TTC549 (cell line): ENCODE data around the gene DMD.

Source experiments
- FAIRE-seq: peaks from 2 replicates; lab custom pipeline; 2012; peaks lifted over from hg19 to GRCh38; lab: Jason Lieb, UNC

Gene DMD

DNA sequence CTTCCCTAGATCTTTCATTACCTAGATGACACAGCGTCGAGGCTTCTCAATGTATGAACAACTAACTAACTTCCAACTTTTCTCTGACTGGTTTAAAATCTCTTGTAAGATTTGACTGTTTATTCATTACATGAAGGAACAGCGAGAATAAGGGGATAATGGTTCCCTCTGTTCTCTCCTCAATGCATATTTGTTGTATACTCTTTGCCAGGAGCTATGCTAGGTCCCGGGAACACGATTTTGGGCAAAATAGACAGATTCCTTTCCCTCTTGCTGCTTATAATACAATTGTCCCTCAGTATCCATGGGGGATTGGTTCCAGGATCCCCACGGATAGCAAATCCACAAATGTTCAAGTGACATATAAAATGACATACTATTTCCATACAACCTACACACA, 1020.0 kb downstream of the DMD start:
- no peak for FAIRE-seq

DNA sequence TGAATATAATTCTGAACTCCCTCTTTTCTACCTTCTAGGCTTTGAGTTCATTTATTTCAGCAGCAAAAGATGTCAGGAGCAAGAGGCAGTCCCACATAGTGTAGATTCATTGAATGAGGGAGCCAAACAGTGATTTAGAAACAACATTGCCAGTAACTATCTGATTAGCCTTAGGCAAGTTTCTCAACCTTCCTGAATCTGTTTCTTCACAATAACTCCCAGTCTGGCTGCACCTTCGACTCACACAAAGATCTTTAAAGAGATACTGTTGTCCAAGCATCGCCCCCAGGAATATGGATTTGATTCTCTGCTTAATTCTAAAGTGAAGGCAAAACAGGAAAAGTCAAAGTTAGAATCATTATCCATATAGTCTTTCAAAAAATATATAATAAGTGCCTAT, 1026.2 kb downstream of the DMD start:
- FAIRE-seq: no peak

GRCh38 chrX:32183066-32183465, 1028.3 kb downstream of the DMD start:
- FAIRE-seq: no peak

DNA sequence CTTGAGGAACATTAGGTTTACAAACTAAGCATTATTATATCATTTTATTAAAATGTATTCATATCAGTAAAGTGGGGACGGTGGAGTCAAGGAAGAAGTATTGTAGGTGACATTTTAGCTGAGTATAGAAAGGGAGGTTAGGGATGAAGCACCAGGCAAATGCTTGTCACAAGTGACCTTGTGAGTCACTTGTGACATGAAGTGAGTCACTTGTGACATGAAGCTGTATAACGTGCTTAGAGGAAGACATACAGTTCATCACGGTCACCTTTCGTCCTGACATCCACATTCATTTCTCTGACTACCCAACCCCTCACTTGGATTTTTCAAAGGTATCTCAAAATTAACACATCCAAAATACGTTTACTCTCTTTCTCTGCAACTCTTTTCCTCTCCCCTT, 1034.8 kb downstream of the DMD start:
- no peak for FAIRE-seq

GRCh38 chrX:32170481-32170880, 1040.9 kb downstream of the DMD start:
- no peak for FAIRE-seq

DNA sequence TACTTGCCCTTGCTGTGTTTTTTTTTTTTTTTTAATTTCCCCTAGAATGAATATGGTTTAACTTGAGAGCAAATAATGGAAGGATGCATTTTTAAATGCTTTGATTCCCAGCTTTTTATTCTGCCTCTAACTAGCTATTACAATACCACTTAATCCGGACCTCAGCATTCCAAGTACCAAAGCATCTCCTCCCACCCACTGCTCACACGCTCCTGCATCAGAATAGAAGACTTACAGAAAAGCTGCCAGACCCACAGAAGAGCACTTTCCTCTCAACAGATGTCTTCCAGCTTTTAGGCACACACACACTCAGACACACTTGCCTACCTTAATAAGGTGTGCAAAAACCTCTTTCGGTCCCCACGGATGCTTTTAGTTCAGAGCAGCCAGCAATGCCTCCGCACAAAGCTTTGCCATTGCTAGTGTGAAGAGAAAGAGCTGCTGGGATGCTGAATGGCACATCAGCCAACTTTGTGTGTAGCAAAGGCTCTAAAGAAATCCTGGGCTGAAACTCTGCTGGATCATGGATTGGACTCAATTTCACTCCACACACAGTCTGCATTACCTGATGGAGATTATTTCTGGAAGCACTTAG, 1056.2 kb downstream of the DMD start:
- FAIRE-seq: no peak

- no peak for FAIRE-seq
Measured at GRCh38 chrX:32153585-32153984, 1057.8 kb downstream of the DMD start.

- no peak for FAIRE-seq
Measured at GRCh38 chrX:32150141-32150540, 1061.2 kb downstream of the DMD start.

DNA sequence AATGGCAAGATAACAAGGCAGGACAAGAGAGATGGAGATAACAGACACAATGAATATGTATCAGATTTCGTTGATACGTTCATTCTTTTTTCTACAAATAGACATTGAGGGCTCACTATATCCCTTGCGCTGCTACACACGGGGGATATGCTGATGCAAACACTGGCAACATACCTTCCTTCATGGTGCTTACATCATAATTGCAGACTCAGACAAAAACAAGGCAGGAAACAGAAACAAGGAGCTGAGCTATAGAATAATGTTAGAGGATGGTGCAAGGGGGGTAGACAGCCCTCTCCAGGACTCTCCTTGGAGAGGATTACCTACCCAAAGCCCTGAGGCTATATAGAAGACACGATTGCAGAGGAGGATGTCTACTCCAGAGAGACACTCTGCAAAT, 1069.5 kb downstream of the DMD start:
- no peak for FAIRE-seq

DNA sequence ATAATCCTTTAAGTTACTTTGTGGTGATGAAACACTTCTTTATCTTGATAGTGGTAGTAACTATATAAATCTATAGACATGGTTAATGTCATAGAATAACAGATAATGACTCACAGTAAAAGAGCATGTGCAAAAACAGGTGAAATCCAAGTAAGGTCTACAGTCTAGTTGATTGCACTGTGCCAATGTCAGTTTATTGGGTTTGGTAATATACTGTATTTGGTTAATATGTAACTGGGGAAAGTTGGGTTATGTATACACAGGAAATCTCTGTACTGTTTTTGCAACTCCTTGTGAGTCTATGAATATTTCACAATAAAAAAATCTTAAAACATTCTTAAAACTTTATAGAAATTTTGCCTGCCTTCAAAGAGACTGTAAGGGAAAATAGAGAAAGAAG, 1071.9 kb downstream of the DMD start:
- no peak for FAIRE-seq

DNA sequence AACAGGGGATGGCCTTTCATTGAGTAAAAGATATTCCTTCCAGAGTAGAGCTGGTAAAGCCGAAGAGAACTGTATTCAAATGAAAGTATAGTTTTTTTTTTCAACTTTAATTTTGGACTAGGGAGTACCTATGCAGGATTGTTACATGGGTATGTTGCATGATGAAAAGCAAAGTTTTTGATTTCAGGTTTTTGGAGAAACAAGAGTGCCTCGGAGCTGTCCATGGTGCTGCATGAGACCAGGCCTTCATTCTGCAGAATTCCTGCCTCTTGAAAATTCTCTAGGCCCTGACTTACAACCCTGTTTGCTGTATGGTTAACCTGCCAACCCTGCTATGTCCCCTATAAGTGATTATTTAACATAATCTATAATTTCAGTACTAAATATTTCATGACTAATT, 1073.8 kb downstream of the DMD start:
- FAIRE-seq: no peak

DNA sequence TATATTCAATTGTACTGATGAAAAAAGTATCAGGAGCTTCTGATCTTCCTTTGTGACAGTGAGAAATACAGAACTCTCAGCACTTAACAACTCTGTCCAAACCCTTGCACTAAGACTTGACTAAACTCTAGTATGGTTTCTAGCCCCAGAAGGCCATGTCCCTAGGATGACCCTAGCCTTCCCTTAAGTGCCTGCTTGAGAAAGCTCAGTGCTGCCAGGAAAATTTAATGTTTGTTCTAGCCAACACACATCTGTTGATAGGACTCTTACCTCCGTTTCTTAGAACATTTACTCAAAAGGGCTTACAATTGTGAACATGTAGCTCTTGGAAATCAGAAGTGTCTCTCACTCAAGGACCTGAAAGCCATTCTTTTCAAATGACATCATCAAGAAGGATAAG, 1084.4 kb downstream of the DMD start:
- FAIRE-seq: no peak

DNA sequence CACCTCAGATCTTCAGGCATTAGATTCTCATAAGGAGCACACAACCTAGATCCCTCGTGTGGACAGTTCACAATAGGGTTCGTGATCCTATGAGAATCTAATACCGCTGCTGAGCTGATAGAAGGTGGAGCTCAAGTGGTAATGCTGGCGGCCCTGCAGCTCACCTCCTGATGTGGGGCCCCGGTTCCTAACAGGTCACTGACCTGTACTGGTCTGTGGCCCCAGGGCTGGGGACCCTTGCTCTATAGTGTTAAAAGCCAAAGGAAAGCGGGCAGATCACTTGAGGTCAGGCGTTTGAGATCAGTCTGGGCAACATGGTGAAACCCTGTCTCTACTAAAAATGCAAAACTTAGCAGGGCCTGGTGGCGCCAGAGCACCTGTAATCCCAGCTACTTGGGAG, 1092.5 kb downstream of the DMD start:
- no peak for FAIRE-seq

DNA sequence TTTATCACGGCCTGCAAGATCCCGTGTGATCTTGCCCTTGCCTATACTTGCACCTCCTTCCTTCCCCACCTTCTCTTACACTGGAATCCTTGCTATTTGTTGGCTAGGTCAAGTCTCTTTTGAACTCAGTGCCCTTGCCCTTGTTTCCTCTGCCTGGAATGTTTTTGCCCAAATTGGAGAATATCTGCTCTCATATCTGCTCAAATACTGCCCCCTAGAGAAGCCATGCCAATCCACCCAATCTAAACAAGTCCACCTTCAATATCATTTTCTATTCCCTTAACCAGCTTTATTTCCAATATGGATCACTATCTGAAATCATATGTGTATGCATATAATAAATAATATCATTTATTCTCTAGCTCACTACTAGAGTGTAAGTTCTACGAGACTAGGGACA, 1095.3 kb downstream of the DMD start:
- no peak for FAIRE-seq

DNA sequence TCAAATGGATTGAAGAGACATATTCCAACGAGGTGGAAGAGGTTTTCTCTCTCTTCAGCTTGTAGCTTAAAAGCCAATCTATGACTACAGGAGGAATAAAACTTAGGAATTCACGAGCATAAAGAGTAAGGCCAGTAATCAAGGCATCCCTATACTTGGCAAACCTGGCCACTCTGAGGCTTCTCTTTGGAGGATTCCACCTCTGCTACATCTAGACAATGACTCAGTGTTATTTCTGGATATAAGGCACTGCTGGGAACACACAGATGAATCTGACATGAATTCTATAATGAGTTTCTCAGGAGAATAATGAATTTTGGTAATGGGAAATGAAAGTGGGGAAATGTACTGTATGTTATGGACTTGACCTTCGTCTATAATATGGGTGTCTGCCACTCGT, 1123.7 kb downstream of the DMD start:
- FAIRE-seq: no peak

DNA sequence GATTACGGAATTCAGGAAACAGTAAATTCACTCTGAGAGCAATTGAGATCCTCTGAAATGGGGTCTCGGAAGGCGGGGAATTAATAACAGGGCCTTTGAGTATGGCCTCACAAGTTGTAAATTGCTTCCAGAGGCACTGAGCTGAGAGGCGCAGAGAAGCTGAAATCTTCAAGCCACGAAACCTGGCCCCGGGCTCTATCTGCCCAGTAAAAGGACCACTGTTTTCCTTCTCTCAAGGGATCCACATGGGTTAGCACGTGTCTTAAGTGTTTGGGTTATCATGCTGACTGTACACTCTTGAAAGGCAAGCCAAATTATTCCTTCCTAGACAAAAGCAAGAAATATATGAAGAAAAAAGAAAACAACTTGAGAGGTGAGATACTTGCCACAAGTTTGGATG, 1126.6 kb downstream of the DMD start:
- no peak for FAIRE-seq

DNA sequence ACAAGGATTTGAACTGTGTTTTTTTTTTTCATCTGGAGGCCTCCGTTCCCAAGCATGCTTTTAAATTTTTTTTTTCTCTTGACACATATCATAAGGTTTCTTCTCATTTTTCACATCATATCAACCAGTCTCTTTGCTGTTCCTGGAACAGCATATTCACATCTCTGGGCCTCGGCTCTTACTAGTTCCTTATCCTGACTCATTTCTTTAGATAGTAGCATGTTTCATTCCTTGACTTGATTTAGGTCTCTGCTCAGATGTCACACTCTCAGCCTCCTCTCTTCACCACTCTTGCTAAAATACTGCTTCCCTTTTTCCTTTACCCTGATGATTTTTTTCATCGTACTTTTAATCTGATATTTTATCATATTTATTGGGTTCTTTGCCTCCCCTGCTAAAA, 1163.1 kb downstream of the DMD start:
- no peak for FAIRE-seq

GRCh38 chrX:32045149-32045548, 1166.2 kb downstream of the DMD start:
- no peak for FAIRE-seq

- FAIRE-seq: no peak
Measured at GRCh38 chrX:32041181-32041580, 1170.2 kb downstream of the DMD start.

GRCh38 chrX:32026772-32027171, 1184.6 kb downstream of the DMD start:
- FAIRE-seq: no peak

- no peak for FAIRE-seq
Measured at GRCh38 chrX:32024072-32024471, 1187.3 kb downstream of the DMD start.

GRCh38 chrX:32016195-32016594, 1195.2 kb downstream of the DMD start:
- FAIRE-seq: no peak

- FAIRE-seq: no peak
Measured at GRCh38 chrX:32010948-32011347, 1200.4 kb downstream of the DMD start.

DNA sequence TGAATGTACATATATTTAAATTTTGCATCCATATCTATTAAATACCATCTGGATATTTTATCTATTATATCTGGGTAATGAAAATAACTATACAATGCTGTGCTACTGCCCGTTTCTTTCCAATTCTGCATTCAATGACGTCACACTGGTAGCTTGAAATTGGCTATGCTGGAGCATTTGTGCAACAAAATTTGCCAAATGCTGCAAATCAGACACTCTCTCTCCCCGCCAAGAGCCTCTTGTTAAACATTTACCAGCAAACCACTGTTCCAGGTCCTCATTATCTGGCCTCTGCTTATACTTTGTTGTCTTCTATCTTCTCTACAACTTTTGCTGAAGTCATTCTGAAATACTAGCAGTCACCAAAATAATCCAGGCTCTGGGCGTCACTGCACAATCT, 1201.1 kb downstream of the DMD start:
- FAIRE-seq: no peak

DNA sequence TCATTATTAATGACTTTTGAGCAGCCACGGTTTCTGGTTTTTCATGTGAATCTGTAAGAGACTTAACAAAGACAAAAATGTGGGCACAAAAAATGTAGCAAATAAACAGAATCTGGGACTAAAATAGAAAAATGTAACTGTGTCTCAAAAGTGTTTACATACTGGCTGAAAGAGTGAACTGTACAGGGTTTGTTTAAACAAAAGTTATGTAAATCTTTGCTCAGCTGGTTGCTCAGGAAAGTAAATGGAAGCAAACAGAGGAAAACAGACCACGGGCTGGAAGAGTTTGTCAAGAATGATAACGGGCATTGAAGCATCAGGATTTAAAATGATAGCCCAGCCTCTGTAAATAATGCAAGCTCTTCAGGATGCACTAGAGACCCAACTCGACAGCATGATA, 1217.7 kb downstream of the DMD start:
- no peak for FAIRE-seq
